H9 (cell line): ENCODE data around the gene SLC16A10. TPM values are rescaled to one million over a fixed set of nuclear protein-coding genes. Genes with fewer than 3 reads are reported as not detected.

ENCODE experiments used
- DNase-seq: peaks from one replicate; pipeline ENCODE4 v3.0.0-alpha.2; 2017
- H2AFZ ChIP-seq: one replicate; pipeline ENCODE4 v1.6.1; 2013; ENCODE audit warnings: mild to moderate bottlenecking, low read length, control low read depth, moderate library complexity
- H2AK5ac ChIP-seq: 2 replicates; pipeline ENCODE4 v1.6.1; 2013; ENCODE audit warnings: low read length, control low read depth, mixed read lengths; ENCODE audit not compliant: insufficient read length
- H2BK120ac ChIP-seq: one replicate; pipeline ENCODE4 v1.6.1; 2013; ENCODE audit warnings: low read depth, mild to moderate bottlenecking, low read length, control low read depth, inconsistent platforms; ENCODE audit not compliant: poor library complexity, severe bottlenecking
- H2BK12ac ChIP-seq: 2 replicates; pipeline ENCODE4 v1.6.1; 2013; ENCODE audit warnings: low read length, control low read depth, mixed read lengths, low read depth; ENCODE audit not compliant: insufficient read length
- H2BK15ac ChIP-seq: 2 replicates; pipeline ENCODE4 v1.6.1; 2013; ENCODE audit warnings: low read depth, low read length, control low read depth
- H2BK20ac ChIP-seq: one replicate; pipeline ENCODE4 v1.6.1; 2013; ENCODE audit warnings: low read depth, mild to moderate bottlenecking, low read length, control low read depth, inconsistent platforms; ENCODE audit not compliant: poor library complexity, severe bottlenecking
- H2BK5ac ChIP-seq: 2 replicates; pipeline ENCODE4 v1.6.1; 2013; ENCODE audit warnings: low read length, control low read depth, mixed read lengths; ENCODE audit not compliant: insufficient read length
- H3K14ac ChIP-seq: 2 replicates; pipeline ENCODE4 v1.6.1; 2013; ENCODE audit warnings: low read length, control low read depth; ENCODE audit not compliant: insufficient read depth
- H3K18ac ChIP-seq: 2 replicates; pipeline ENCODE4 v1.6.1; 2013; ENCODE audit warnings: low read depth, mild to moderate bottlenecking, mixed read lengths, low read length, control low read depth; ENCODE audit not compliant: insufficient read length
- H3K23ac ChIP-seq: 2 replicates; pipeline ENCODE4 v1.6.1; 2013; ENCODE audit warnings: low read length, control low read depth, mixed read lengths, low read depth; ENCODE audit not compliant: insufficient read length
- H3K23me2 ChIP-seq: 2 replicates; pipeline ENCODE4 v1.6.1; 2013; ENCODE audit warnings: low read depth, mild to moderate bottlenecking, mixed read lengths, low read length, control low read depth; ENCODE audit not compliant: insufficient read length, poor library complexity, severe bottlenecking
- H3K27ac ChIP-seq: 2 replicates; pipeline ENCODE4 v1.5.1; 2013; ENCODE audit warnings: low read length, control low read depth, mixed read lengths, low read depth; ENCODE audit not compliant: insufficient read length
- H3K27me3 ChIP-seq: 2 replicates; pipeline ENCODE4 v1.6.1; 2013; ENCODE audit warnings: low read length, control low read depth, inconsistent platforms; ENCODE audit not compliant: insufficient read depth
- H3K4ac ChIP-seq: 2 replicates; pipeline ENCODE4 v1.6.1; 2013; ENCODE audit warnings: low read depth, mild to moderate bottlenecking, control low read depth, inconsistent platforms, low read length, moderate library complexity
- H3K4me1 ChIP-seq: 2 replicates; pipeline ENCODE4 v1.6.1; 2013; ENCODE audit warnings: low read length, control low read depth, inconsistent platforms; ENCODE audit not compliant: insufficient read depth
- H3K4me2 ChIP-seq: 2 replicates; pipeline ENCODE4 v1.6.1; 2013; ENCODE audit warnings: low read length, control low read depth, mixed read lengths; ENCODE audit not compliant: insufficient read length, insufficient read depth
- H3K56ac ChIP-seq: 2 replicates; pipeline ENCODE4 v1.6.1; 2013; ENCODE audit warnings: low read depth, mild to moderate bottlenecking, mixed read lengths, low read length, control low read depth; ENCODE audit not compliant: insufficient read length
- H3K79me1 ChIP-seq: 2 replicates; pipeline ENCODE4 v1.6.1; 2013; ENCODE audit warnings: low read depth, mild to moderate bottlenecking, moderate library complexity, low read length, control low read depth, inconsistent platforms; ENCODE audit not compliant: insufficient read depth, poor library complexity, severe bottlenecking
- H3K79me2 ChIP-seq: 2 replicates; pipeline ENCODE4 v1.6.1; 2013; ENCODE audit warnings: low read length, control low read depth, inconsistent platforms; ENCODE audit not compliant: insufficient read depth
- H3K9ac ChIP-seq: 2 replicates; pipeline ENCODE4 v1.6.1; 2013; ENCODE audit warnings: low read length, control low read depth, mixed read lengths; ENCODE audit not compliant: insufficient read length; ENCODE audit errors: extremely low read depth
- H3K9me3 ChIP-seq: one replicate; pipeline ENCODE4 v1.6.1; 2013; ENCODE audit warnings: low read depth, low read length, inconsistent platforms; ENCODE audit not compliant: control insufficient read depth
- H3T11ph ChIP-seq: one replicate; pipeline ENCODE4 v1.6.1; 2013; ENCODE audit warnings: mild to moderate bottlenecking, low read length, control low read depth, inconsistent platforms
- H4K20me1 ChIP-seq: one replicate; pipeline ENCODE4 v1.6.1; 2013; ENCODE audit not compliant: control insufficient read depth, insufficient read length, insufficient read depth
- H4K5ac ChIP-seq: 2 replicates; pipeline ENCODE4 v1.6.1; 2013; ENCODE audit warnings: low read depth, mild to moderate bottlenecking, mixed read lengths, low read length, control low read depth; ENCODE audit not compliant: insufficient read length
- H4K8ac ChIP-seq: replicated peaks from 2 replicates; pipeline ENCODE4 v1.6.1; 2013; ENCODE audit warnings: low read length, control low read depth, mixed read lengths, low read depth; ENCODE audit not compliant: insufficient read length
- H4K91ac ChIP-seq: 2 replicates; pipeline ENCODE4 v1.6.1; 2013; ENCODE audit warnings: low read depth, mild to moderate bottlenecking, moderate library complexity, mixed read lengths, low read length, control low read depth; ENCODE audit not compliant: insufficient read length
- H3K27ac Mint-ChIP-seq, 3 experiments: 2 replicates in 2 of 3; 3 replicates in 1 of 3; pipeline ENCODE4 v1.8.0; 2020 to 2021; ENCODE audit warnings: mixed read lengths in 3 of 3, mild to moderate bottlenecking in 1 of 3, moderate library complexity in 1 of 3
- H3K27me3 Mint-ChIP-seq: 2 replicates; pipeline ENCODE4 v1.8.0; 2021; ENCODE audit warnings: low read depth, mild to moderate bottlenecking, moderate library complexity, mixed read lengths
- H3K36me3 Mint-ChIP-seq, 3 experiments: 2 replicates in 2 of 3; 3 replicates in 1 of 3; pipeline ENCODE4 v1.8.0; 2020 to 2021; ENCODE audit warnings: low read depth in 3 of 3, mixed read lengths in 3 of 3; ENCODE audit not compliant: insufficient read depth in 1 of 3
- H3K4me1 Mint-ChIP-seq, 2 experiments: 2 replicates each; pipeline ENCODE4 v1.8.0; 2020; ENCODE audit warnings: mixed read lengths in 2 of 2
- H3K4me3 Mint-ChIP-seq, 2 experiments: 2 replicates in 1 of 2; 3 replicates in 1 of 2; pipeline ENCODE4 v1.8.0; 2020 to 2021; ENCODE audit warnings: mild to moderate bottlenecking in 2 of 2, mixed read lengths in 2 of 2, moderate library complexity in 1 of 2
- H3K9me3 Mint-ChIP-seq, 2 experiments: 2 replicates in 1 of 2; 3 replicates in 1 of 2; pipeline ENCODE4 v1.8.0; 2020; ENCODE audit warnings: mild to moderate bottlenecking in 2 of 2, mixed read lengths in 2 of 2, moderate library complexity in 1 of 2
- WGBS: extraction: QIAGEN DNeasy Blood & Tissue Kit; methylation state at CpG from one replicate; pipeline ENCODE4 v1.1.7; 2013; ENCODE audit warnings: missing lambda C conversion rate, low lambda C conversion rate, mixed read lengths; ENCODE audit not compliant: insufficient read length; ENCODE audit errors: extremely low coverage; 5-methylcytosine and 5-hydroxymethylcytosine counted together
- total RNA-seq: library from RNA; stranded (reverse); gene quantifications from 2 replicates; pipeline ENCODE4 v1.2.1, GENCODE V29; 2021
- TF ChIP-seq, protein P1 (sequence below): fragments of 200-600 bp; sonication (generic); conservative IDR thresholded peaks from 3 replicates; pipeline ENCODE4 v1.8.0; 2021; ENCODE audit warnings: antibody characterized with exemption, mild to moderate bottlenecking

SLC16A10 gene
- total RNA-seq, 1 experiment from 2014 or later: 11.4 TPM

DNA sequence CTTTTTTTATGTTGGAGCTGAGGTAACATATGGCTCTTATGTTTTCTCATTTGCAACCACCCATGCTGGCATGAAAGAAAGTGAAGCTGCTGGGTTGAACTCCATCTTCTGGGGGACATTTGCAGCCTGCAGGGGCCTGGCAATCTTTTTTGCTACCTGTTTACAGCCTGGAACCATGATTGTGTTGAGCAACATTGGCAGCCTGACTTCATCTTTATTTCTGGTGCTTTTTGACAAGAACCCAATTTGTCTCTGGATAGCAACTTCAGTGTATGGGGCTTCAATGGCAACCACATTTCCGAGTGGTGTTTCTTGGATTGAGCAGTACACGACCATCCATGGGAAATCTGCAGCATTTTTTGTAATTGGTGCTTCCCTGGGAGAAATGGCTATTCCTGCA, 179.0 kb downstream of the SLC16A10 start:
- no peaks in the 10 kb centered on the region for H3K4me1 Mint-ChIP-seq
- H2AK5ac ChIP-seq: no peak overlapping the region

More for the DNA sequence above, 179.0 kb downstream of the SLC16A10 start:
- Histone ChIP-seq H3K27me3 (no peaks in the 10 kb centered on the region), H2BK15ac (no peak overlapping the region), H4K5ac (no peak overlapping the region), H4K91ac (no peak overlapping the region), H3K79me1 (no peaks in the 10 kb centered on the region), H3K79me2 (no peaks in the 10 kb centered on the region), H2BK120ac (no peak overlapping the region), H2BK20ac (no peak overlapping the region), H3K23ac (no peak overlapping the region), H3K56ac (no peak overlapping the region), H3T11ph (no peak overlapping the region), H3K4me2 (no peak overlapping the region), H3K9me3 (no peaks in the 10 kb centered on the region), H3K14ac (no peak overlapping the region), H3K4ac (no peak overlapping the region), H2BK5ac (no peak overlapping the region), H3K23me2 (no peaks in the 10 kb centered on the region), H4K8ac (no peak overlapping the region), H3K9ac (no peak overlapping the region), H3K4me1 (no peaks in the 10 kb centered on the region), H2AFZ (no peak overlapping the region), H4K20me1 (no peaks in the 10 kb centered on the region), H2BK12ac (no peak overlapping the region), H3K18ac (no peak overlapping the region), H3K27ac (no peak overlapping the region)
- TF ChIP-seq, protein P1, sequence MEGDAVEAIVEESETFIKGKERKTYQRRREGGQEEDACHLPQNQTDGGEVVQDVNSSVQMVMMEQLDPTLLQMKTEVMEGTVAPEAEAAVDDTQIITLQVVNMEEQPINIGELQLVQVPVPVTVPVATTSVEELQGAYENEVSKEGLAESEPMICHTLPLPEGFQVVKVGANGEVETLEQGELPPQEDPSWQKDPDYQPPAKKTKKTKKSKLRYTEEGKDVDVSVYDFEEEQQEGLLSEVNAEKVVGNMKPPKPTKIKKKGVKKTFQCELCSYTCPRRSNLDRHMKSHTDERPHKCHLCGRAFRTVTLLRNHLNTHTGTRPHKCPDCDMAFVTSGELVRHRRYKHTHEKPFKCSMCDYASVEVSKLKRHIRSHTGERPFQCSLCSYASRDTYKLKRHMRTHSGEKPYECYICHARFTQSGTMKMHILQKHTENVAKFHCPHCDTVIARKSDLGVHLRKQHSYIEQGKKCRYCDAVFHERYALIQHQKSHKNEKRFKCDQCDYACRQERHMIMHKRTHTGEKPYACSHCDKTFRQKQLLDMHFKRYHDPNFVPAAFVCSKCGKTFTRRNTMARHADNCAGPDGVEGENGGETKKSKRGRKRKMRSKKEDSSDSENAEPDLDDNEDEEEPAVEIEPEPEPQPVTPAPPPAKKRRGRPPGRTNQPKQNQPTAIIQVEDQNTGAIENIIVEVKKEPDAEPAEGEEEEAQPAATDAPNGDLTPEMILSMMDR: no peak
- Mint-ChIP-seq H3K9me3 (no peaks in the 10 kb centered on the region), H3K27me3 (no peaks in the 10 kb centered on the region; the same call in none of the 2 replicates), H3K4me3 (no peak overlapping the region), H3K27ac (no peak overlapping the region), H3K36me3 (peaks cover 8 to 59% (median 44%) of the 10 kb centered on the region in 3 experiments; a peak in 6 of 7 replicates)
- DNase-seq: no peak
- WGBS: no CpG with 5 or more reads among the region's 2 CpGs
